GM23338 (cell line): ENCODE results near the gene PDCD4. TPM values are rescaled to one million over a fixed set of nuclear protein-coding genes. Genes with fewer than 3 reads are reported as not detected.

Source experiments
- ATAC-seq: fragments of 200-7000 bp; cut with Tn5 transposase; 3 replicates; pipeline ENCODE4 v1.9.1; 2020
- DNase-seq: peaks from one replicate; pipeline ENCODE4 v3.0.0-alpha.2; 2015; ENCODE audit warnings: low spot score
- H2AFZ ChIP-seq: fragments of 200-600 bp; sonication (generic); 2 replicates; pipeline ENCODE4 v1.8.0; 2016; ENCODE audit warnings: antibody characterized with exemption, mild to moderate bottlenecking, moderate library complexity
- H3F3A ChIP-seq: fragments of 200-600 bp; sonication (generic); replicated peaks from 2 replicates; pipeline ENCODE4 v1.8.0; 2017; ENCODE audit warnings: antibody characterized with exemption, mixed run types, low read depth
- H3K27ac ChIP-seq: fragments of 200-600 bp; sonication (generic); 2 replicates; pipeline ENCODE4 v1.6.1; 2016; ENCODE audit warnings: low read depth
- H3K27me3 ChIP-seq: fragments of 200-600 bp; sonication (generic); 2 replicates; pipeline ENCODE4 v1.8.0; 2016; ENCODE audit warnings: mild to moderate bottlenecking, mixed run types, moderate library complexity; ENCODE audit not compliant: insufficient read depth
- H3K36me3 ChIP-seq: fragments of 200-600 bp; sonication (generic); 2 replicates; pipeline ENCODE4 v1.8.0; 2016; ENCODE audit warnings: mild to moderate bottlenecking; ENCODE audit not compliant: insufficient read depth
- H3K4me1 ChIP-seq: fragments of 200-600 bp; sonication (generic); 2 replicates; pipeline ENCODE4 v1.8.0; 2016; ENCODE audit warnings: mild to moderate bottlenecking, moderate library complexity; ENCODE audit not compliant: insufficient read depth
- H3K4me2 ChIP-seq: fragments of 200-600 bp; sonication (generic); 2 replicates; pipeline ENCODE4 v1.7.1; 2017; ENCODE audit warnings: mixed run types
- H3K4me3 ChIP-seq: fragments of 200-600 bp; sonication (generic); 2 replicates; pipeline ENCODE4 v1.6.1; 2016; ENCODE audit warnings: mixed run types
- H3K79me2 ChIP-seq: fragments of 200-600 bp; sonication (generic); replicated peaks from 2 replicates; pipeline ENCODE4 v1.8.0; 2017; ENCODE audit warnings: mild to moderate bottlenecking; ENCODE audit not compliant: insufficient read depth
- H3K9me2 ChIP-seq: fragments of 200-600 bp; sonication (generic); 2 replicates; pipeline ENCODE4 v1.8.0; 2017; ENCODE audit not compliant: insufficient read depth
- H4K20me1 ChIP-seq: fragments of 200-600 bp; sonication (generic); replicated peaks from 2 replicates; pipeline ENCODE4 v1.8.0; 2017; ENCODE audit warnings: mild to moderate bottlenecking; ENCODE audit not compliant: insufficient read depth
- H3K27ac Mint-ChIP-seq: 2 replicates; pipeline ENCODE4 v1.8.0; 2020; ENCODE audit warnings: inconsistent platforms, mild to moderate bottlenecking, moderate library complexity, mixed read lengths
- H3K27me3 Mint-ChIP-seq: 3 replicates; pipeline ENCODE4 v1.8.0; 2022; ENCODE audit warnings: low read depth, mild to moderate bottlenecking, moderate library complexity, mixed read lengths, inconsistent platforms; ENCODE audit not compliant: insufficient read depth, poor library complexity
- H3K36me3 Mint-ChIP-seq: 3 replicates; pipeline ENCODE4 v1.8.0; 2021; ENCODE audit warnings: low read depth, mild to moderate bottlenecking, inconsistent platforms, moderate library complexity, mixed read lengths
- H3K4me1 Mint-ChIP-seq: 3 replicates; pipeline ENCODE4 v1.8.0; 2020; ENCODE audit warnings: mild to moderate bottlenecking, inconsistent platforms, mixed read lengths
- H3K4me3 Mint-ChIP-seq: 3 replicates; pipeline ENCODE4 v1.8.0; 2021; ENCODE audit warnings: moderate library complexity, mild to moderate bottlenecking, inconsistent platforms, mixed read lengths
- H3K9me3 Mint-ChIP-seq: 3 replicates; pipeline ENCODE4 v1.8.0; 2020; ENCODE audit warnings: moderate library complexity, mild to moderate bottlenecking, inconsistent platforms, mixed read lengths
- CREB1 ChIP-seq: fragments of 250-450 bp; sonication (Bioruptor Pico); IDR thresholded peaks from 2 replicates; pipeline ENCODE4 v1.5.0; 2020; ENCODE audit warnings: low read depth, mild to moderate bottlenecking, moderate library complexity
- EZH2 ChIP-seq: fragments of 200-600 bp; sonication (generic); IDR thresholded peaks from one replicate; pipeline ENCODE4 v1.8.0; 2017; ENCODE audit warnings: antibody characterized with exemption, mild to moderate bottlenecking, low read depth; ENCODE audit not compliant: unreplicated experiment
- EZH2phosphoT487 ChIP-seq: fragments of 200-600 bp; sonication (generic); IDR thresholded peaks from one replicate; pipeline ENCODE4 v1.8.1; 2018; ENCODE audit warnings: antibody characterized with exemption; ENCODE audit not compliant: unreplicated experiment
- JUNB ChIP-seq: IDR thresholded peaks from one replicate; pipeline ENCODE4 v1.6.1; 2016; ENCODE audit warnings: antibody characterized with exemption; ENCODE audit not compliant: unreplicated experiment
- NANOG ChIP-seq: IDR thresholded peaks from 2 replicates; pipeline ENCODE4 v1.6.1; 2016; ENCODE audit warnings: antibody characterized with exemption, borderline replicate concordance
- POLR2AphosphoS5 ChIP-seq: IDR thresholded peaks from 2 replicates; pipeline ENCODE4 v1.6.1; 2016; ENCODE audit warnings: antibody characterized with exemption, low read depth
- STAT1 ChIP-seq: IDR thresholded peaks from one replicate; pipeline ENCODE4 v1.6.1; 2016; ENCODE audit warnings: antibody characterized with exemption; ENCODE audit not compliant: unreplicated experiment
- ZNF114 ChIP-seq: fragments of 250-450 bp; sonication (Bioruptor Pico); IDR thresholded peaks from 2 replicates; pipeline ENCODE4 v1.5.0; 2020; ENCODE audit warnings: mild to moderate bottlenecking, moderate library complexity
- ZNF331 ChIP-seq: fragments of 250-450 bp; sonication (Bioruptor Pico); IDR thresholded peaks from 2 replicates; pipeline ENCODE4 v1.5.0; 2020; ENCODE audit warnings: low read depth, mild to moderate bottlenecking, moderate library complexity
- polyA plus RNA-seq: library from polyadenylated mRNA; unstranded; fragments of >200 nt; fragmentation: Nextera tagmentation; extraction: Ambion mirVana; gene quantifications from 2 replicates; pipeline ENCODE4 v1.2.1, GENCODE V29; 2016
- total RNA-seq: library from RNA; depleted of rRNA; stranded (reverse); fragments of >200 nt; shearing (Covaris generic); gene quantifications from 2 replicates; pipeline ENCODE4 v1.2.3, GENCODE V29; 2014
- TF ChIP-seq, protein P1 (sequence below): IDR thresholded peaks from 2 replicates; pipeline ENCODE4 v1.6.1; 2016; ENCODE audit warnings: antibody characterized with exemption
- TF ChIP-seq, protein P2 (sequence below), 2 experiments: fragments of 200-600 bp in 1 of 2; sonication (generic) in 1 of 2; conservative IDR thresholded peaks; 2 replicates each; pipeline versions ENCODE4 v1.5.1 to v1.6.1; 2016 to 2017; ENCODE audit warnings: antibody characterized with exemption in 2 of 2, low read depth in 2 of 2, mild to moderate bottlenecking in 2 of 2, moderate library complexity in 1 of 2
- TF ChIP-seq, protein P3 (sequence below): fragments of 250-450 bp; sonication (Bioruptor Pico); IDR thresholded peaks from 2 replicates; pipeline ENCODE4 v1.5.0; 2020; ENCODE audit warnings: mild to moderate bottlenecking, moderate library complexity
- TF ChIP-seq, protein P4 (sequence below): IDR thresholded peaks from one replicate; pipeline ENCODE4 v1.6.1; 2018; ENCODE audit warnings: antibody characterized with exemption; ENCODE audit not compliant: unreplicated experiment

PDCD4 gene
- total and polyA plus RNA-seq, 2 experiments from 2014 or later = 10.1 to 18.0 TPM

DNA sequence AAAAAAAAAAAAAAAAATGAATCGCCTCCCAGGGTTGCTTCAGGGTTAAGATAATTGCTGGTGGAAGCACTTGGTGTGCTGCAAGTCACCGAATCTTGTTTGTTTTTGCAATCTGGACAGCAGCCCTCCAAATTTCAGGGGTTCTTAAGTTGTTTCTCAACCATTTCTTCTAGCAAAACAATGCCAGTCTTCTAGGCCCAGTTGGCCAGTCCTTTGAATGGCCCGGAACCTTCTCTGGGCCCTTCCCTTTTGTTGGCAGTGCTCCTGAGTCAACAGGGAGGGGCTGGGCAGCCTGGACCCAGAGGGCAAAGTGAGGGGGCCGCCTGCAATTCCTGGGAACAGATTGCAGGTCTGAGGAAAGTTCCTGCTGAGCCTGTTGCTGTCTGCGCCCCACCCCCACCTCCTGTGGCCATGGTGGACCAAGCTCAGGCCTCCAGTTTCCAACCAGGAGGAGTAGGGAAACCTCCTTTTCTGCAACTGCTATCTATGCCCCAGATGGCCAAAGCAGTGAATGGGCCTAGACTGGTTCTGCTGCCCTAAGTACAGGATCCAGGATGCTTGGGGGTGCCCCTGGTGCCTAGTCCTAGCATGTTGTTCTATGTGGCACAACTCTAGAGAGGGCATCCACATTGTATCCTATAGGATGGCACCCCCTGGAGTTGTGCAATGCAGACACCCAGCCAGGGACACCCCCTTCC, 31.4 kb upstream of the PDCD4 start:
- ATAC-seq (no peak), DNase-seq (no peak)
- Histone ChIP-seq H3K4me1 (0 out of 2 replicates have a peak, but pooled peaks cover 3% of the 10 kb centered on the region), H3K4me3 (no peak overlapping the region), H3K9me2 (no peaks in the 10 kb centered on the region; the same call in 1 of the 2 replicates), H3K36me3 (no peaks in the 10 kb centered on the region), H3K27ac (no peak overlapping the region), H3K79me2 (no peaks in the 10 kb centered on the region), H3F3A (no peaks in the 10 kb centered on the region), H3K4me2 (no peak overlapping the region), H4K20me1 (no peaks in the 10 kb centered on the region), H2AFZ (0 out of 2 replicates have a peak overlapping the region, but pooled peaks have one; percentile 72), H3K27me3 (no peaks in the 10 kb centered on the region)
- no peak overlapping the region for H3K27ac Mint-ChIP-seq
- no peaks in the 10 kb centered on the region; the same call in 2 of the 3 replicates for H3K9me3 Mint-ChIP-seq
- no peak for TF ChIP-seq CREB1 (CRISPR knock-in tag)
- TF ChIP-seq, protein P1, sequence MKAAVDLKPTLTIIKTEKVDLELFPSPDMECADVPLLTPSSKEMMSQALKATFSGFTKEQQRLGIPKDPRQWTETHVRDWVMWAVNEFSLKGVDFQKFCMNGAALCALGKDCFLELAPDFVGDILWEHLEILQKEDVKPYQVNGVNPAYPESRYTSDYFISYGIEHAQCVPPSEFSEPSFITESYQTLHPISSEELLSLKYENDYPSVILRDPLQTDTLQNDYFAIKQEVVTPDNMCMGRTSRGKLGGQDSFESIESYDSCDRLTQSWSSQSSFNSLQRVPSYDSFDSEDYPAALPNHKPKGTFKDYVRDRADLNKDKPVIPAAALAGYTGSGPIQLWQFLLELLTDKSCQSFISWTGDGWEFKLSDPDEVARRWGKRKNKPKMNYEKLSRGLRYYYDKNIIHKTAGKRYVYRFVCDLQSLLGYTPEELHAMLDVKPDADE = no peak
- no peak for TF ChIP-seq EZH2phosphoT487
- TF ChIP-seq NANOG = no peak
- TF ChIP-seq ZNF331 (CRISPR knock-in tag) = no peak
- TF ChIP-seq, protein P2, sequence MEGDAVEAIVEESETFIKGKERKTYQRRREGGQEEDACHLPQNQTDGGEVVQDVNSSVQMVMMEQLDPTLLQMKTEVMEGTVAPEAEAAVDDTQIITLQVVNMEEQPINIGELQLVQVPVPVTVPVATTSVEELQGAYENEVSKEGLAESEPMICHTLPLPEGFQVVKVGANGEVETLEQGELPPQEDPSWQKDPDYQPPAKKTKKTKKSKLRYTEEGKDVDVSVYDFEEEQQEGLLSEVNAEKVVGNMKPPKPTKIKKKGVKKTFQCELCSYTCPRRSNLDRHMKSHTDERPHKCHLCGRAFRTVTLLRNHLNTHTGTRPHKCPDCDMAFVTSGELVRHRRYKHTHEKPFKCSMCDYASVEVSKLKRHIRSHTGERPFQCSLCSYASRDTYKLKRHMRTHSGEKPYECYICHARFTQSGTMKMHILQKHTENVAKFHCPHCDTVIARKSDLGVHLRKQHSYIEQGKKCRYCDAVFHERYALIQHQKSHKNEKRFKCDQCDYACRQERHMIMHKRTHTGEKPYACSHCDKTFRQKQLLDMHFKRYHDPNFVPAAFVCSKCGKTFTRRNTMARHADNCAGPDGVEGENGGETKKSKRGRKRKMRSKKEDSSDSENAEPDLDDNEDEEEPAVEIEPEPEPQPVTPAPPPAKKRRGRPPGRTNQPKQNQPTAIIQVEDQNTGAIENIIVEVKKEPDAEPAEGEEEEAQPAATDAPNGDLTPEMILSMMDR (conservative IDR thresholded peaks at IDR 0.05; ENCODE audit: low read depth in 2 of 2) = no peak
- TF ChIP-seq, protein P3, sequence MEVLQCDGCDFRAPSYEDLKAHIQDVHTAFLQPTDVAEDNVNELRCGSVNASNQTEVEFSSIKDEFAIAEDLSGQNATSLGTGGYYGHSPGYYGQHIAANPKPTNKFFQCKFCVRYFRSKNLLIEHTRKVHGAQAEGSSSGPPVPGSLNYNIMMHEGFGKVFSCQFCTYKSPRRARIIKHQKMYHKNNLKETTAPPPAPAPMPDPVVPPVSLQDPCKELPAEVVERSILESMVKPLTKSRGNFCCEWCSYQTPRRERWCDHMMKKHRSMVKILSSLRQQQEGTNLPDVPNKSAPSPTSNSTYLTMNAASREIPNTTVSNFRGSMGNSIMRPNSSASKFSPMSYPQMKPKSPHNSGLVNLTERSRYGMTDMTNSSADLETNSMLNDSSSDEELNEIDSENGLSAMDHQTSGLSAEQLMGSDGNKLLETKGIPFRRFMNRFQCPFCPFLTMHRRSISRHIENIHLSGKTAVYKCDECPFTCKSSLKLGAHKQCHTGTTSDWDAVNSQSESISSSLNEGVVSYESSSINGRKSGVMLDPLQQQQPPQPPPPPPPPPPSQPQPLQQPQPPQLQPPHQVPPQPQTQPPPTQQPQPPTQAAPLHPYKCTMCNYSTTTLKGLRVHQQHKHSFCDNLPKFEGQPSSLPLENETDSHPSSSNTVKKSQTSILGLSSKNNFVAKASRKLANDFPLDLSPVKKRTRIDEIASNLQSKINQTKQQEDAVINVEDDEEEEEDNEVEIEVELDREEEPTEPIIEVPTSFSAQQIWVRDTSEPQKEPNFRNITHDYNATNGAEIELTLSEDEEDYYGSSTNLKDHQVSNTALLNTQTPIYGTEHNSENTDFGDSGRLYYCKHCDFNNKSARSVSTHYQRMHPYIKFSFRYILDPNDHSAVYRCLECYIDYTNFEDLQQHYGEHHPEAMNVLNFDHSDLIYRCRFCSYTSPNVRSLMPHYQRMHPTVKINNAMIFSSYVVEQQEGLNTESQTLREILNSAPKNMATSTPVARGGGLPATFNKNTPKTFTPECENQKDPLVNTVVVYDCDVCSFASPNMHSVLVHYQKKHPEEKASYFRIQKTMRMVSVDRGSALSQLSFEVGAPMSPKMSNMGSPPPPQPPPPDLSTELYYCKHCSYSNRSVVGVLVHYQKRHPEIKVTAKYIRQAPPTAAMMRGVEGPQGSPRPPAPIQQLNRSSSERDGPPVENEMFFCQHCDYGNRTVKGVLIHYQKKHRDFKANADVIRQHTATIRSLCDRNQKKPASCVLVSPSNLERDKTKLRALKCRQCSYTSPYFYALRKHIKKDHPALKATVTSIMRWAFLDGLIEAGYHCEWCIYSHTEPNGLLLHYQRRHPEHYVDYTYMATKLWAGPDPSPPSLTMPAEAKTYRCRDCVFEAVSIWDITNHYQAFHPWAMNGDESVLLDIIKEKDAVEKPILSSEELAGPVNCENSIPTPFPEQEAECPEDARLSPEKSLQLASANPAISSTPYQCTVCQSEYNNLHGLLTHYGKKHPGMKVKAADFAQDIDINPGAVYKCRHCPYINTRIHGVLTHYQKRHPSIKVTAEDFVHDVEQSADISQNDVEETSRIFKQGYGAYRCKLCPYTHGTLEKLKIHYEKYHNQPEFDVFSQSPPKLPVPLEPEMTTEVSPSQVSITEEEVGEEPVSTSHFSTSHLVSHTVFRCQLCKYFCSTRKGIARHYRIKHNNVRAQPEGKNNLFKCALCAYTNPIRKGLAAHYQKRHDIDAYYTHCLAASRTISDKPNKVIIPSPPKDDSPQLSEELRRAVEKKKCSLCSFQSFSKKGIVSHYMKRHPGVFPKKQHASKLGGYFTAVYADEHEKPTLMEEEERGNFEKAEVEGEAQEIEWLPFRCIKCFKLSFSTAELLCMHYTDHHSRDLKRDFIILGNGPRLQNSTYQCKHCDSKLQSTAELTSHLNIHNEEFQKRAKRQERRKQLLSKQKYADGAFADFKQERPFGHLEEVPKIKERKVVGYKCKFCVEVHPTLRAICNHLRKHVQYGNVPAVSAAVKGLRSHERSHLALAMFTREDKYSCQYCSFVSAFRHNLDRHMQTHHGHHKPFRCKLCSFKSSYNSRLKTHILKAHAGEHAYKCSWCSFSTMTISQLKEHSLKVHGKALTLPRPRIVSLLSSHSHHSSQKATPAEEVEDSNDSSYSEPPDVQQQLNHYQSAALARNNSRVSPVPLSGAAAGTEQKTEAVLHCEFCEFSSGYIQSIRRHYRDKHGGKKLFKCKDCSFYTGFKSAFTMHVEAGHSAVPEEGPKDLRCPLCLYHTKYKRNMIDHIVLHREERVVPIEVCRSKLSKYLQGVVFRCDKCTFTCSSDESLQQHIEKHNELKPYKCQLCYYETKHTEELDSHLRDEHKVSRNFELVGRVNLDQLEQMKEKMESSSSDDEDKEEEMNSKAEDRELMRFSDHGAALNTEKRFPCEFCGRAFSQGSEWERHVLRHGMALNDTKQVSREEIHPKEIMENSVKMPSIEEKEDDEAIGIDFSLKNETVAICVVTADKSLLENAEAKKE (CRISPR knock-in tag) = no peak
- TF ChIP-seq ZNF114 (CRISPR knock-in tag) = no peak
- no peak for TF ChIP-seq JUNB
- no peak for TF ChIP-seq POLR2AphosphoS5
- no peak for TF ChIP-seq EZH2
- TF ChIP-seq, protein P4, sequence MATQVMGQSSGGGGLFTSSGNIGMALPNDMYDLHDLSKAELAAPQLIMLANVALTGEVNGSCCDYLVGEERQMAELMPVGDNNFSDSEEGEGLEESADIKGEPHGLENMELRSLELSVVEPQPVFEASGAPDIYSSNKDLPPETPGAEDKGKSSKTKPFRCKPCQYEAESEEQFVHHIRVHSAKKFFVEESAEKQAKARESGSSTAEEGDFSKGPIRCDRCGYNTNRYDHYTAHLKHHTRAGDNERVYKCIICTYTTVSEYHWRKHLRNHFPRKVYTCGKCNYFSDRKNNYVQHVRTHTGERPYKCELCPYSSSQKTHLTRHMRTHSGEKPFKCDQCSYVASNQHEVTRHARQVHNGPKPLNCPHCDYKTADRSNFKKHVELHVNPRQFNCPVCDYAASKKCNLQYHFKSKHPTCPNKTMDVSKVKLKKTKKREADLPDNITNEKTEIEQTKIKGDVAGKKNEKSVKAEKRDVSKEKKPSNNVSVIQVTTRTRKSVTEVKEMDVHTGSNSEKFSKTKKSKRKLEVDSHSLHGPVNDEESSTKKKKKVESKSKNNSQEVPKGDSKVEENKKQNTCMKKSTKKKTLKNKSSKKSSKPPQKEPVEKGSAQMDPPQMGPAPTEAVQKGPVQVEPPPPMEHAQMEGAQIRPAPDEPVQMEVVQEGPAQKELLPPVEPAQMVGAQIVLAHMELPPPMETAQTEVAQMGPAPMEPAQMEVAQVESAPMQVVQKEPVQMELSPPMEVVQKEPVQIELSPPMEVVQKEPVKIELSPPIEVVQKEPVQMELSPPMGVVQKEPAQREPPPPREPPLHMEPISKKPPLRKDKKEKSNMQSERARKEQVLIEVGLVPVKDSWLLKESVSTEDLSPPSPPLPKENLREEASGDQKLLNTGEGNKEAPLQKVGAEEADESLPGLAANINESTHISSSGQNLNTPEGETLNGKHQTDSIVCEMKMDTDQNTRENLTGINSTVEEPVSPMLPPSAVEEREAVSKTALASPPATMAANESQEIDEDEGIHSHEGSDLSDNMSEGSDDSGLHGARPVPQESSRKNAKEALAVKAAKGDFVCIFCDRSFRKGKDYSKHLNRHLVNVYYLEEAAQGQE = no peak
- no peak for TF ChIP-seq STAT1
- H3K4me1 Mint-ChIP-seq = peaks cover 20% of the 10 kb centered on the region
- H3K4me3 Mint-ChIP-seq = no peak overlapping the region
- no peaks in the 10 kb centered on the region for H3K36me3 Mint-ChIP-seq
- no peaks in the 10 kb centered on the region for H3K27me3 Mint-ChIP-seq
